SW480 (cell line): ENCODE measurements around the gene ATOSA.

Experiments
- DNase-seq: peaks from one replicate; pipeline ENCODE4 v3.0.0-alpha.2; 2016; ENCODE audit warnings: low spot score

ATOSA gene

GRCh38 chr15:52651114-52651513, 28.1 kb downstream of the ATOSA start:
- DNase-seq, result no peak

DNA sequence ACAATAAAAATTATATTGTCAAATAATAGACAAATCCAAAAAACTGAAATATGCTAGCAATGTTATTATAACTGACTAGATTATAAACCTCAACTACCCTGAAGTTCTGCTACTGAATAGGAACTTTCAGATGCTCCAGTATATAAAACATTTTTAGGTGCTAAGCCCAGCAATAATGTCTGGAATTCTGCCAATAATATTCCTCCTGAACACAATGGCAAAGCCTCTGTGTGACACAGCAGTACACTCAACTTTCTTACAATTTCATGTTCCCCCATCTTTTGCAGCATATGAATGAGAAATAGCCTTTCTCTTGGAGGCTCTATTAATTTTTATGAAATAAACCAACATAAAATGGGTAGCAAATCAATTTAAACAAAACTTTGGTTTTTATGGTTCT, 29.5 kb downstream of the ATOSA start:
- DNase-seq, result no peak

- no peak for DNase-seq
Measured at GRCh38 chr15:52645916-52646315, 33.3 kb downstream of the ATOSA start.

GRCh38 chr15:52642386-52643361, 36.5 kb downstream of the ATOSA start:
- no peak for DNase-seq

- DNase-seq, result no peak
Measured at GRCh38 chr15:52636459-52636858, 42.7 kb downstream of the ATOSA start.

DNA sequence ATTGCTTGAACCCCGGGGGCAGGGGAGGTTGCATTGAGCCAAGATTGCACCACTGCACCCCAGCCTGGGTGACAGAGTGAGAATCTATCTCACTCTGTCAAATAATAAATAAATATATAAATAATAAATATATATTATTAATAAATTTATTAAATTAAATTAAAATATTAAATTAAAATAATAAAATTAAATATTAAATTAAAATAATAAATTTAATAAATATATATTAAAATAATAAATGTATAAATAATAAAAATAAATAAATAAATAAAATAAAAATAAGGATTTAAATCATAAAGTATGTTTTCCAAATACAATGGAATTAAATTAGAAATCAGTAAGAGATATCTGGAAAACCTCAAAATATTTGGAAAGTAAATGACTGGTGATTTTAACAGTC, 43.3 kb downstream of the ATOSA start:
- no peak for DNase-seq
